Measurements from ENCODE around the gene SPPL2B.

SPPL2B gene

DNA sequence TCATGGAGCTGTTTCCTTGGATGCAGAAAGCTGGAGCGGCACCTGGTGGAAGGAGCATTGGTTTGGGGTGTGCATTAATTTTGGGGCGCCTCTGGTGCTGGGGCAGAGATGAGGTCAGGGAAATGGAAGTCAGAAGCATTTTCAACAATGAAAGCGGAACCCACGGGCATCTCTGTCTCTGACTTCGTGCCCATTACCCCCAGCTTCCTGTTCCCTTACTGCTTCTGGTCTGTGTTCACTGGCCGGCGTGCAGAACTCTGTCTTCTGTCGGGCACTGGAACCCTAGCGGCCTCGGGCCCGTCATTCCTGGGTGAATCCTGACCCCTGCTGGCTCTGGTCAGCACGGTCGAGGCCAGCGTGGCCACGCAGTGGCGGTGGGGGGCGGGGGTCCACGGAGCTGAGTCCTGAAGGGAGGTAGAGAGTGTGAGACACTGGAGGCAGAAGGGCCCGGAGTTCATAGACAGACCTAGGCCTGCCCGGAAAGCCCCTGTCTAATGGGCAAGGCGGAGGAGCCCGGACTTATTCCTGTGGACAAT is 12.6 kb upstream of the SPPL2B start:
- Histone ChIP-seq H3K27me3 (ENCODE audit: control insufficient read depth in 1 of 2, insufficient read depth in 2 of 2, low read length in 2 of 2) (peaks cover 4 to 10% of the 10 kb centered on the region in 2 donors), H3K36me3 (ENCODE audit: control insufficient read depth in 2 of 2, insufficient read depth in 2 of 2, low read length in 2 of 2) (no peaks in the 10 kb centered on the region), H3K9ac (ENCODE audit: low read length in 2 of 2) (no peak overlapping the region), H3K9me3 (ENCODE audit: control insufficient read depth in 2 of 2, low read length in 2 of 2) (peaks cover 5 to 11% of the 10 kb centered on the region in 2 donors), H3K4me1 (ENCODE audit: control insufficient read depth, insufficient read depth, low read length) (no peaks in the 10 kb centered on the region), H3K27ac (ENCODE audit: low read length) (no peak overlapping the region), H3K4me3 (ENCODE audit: low read length in 2 of 2) (no peak overlapping the region)

DNA sequence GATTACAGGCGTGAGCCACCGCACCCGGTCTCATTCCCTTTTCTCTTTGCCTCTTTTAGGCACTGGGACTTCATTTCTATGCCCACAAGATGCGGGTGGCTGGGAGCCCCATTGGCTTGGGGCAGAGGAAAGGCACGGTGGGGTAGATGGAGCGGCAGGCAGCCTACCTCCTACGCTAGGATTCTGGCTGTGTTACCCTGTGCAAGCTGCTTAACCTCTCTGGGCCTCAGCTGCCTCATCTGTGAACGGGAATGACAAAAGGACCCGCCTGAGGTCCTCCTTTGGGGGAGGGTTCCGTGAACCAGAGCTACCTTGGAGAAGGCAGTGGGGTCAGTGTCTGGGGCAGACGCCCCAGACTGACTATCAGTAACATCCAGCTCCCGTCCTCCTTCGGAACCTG is 11.2 kb upstream of the SPPL2B start:
- Histone ChIP-seq H3K4me3 (ENCODE audit: low read length in 2 of 2) (no peak overlapping the region), H3K27ac (ENCODE audit: low read length) (no peak overlapping the region), H3K4me1 (ENCODE audit: control insufficient read depth, insufficient read depth, low read length) (no peaks in the 10 kb centered on the region)

DNA sequence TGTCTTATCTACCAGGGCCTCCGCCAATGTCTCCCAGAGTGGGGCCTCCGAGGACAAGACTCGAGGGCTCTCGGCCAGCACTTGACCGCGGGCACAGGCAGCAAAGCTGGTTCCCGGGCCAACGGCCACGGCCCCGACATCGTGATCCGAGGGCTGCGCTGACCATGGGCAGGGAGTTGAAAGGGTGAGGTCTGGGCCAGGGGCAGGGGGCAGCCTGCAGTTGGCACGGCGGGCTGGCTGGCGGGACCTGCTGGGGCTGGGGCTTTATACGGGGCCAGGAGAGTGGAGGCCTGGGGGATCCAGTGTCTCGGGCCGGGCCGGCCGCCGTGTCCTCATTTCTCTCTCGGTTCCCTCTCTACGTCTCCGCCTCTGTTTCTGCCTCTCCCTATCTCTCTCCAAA is 10.7 kb upstream of the SPPL2B start:
- Histone ChIP-seq H3K36me3 (ENCODE audit: control insufficient read depth in 2 of 2, insufficient read depth in 2 of 2, low read length in 2 of 2) (no peaks in the 10 kb centered on the region), H3K27ac (ENCODE audit: low read length) (no peak overlapping the region), H3K9me3 (ENCODE audit: control insufficient read depth in 2 of 2, low read length in 2 of 2) (peaks cover 5 to 11% of the 10 kb centered on the region in 2 donors), H3K4me3 (ENCODE audit: low read length in 2 of 2) (no peak overlapping the region), H3K4me1 (ENCODE audit: control insufficient read depth, insufficient read depth, low read length) (no peaks in the 10 kb centered on the region), H3K27me3 (ENCODE audit: control insufficient read depth in 1 of 2, insufficient read depth in 2 of 2, low read length in 2 of 2) (peaks cover 4% of the 10 kb centered on the region in 2 donors), H3K9ac (ENCODE audit: low read length in 2 of 2) (no peak overlapping the region)

More for the DNA sequence above, 11.2 kb upstream of the SPPL2B start:
- H3K9ac ChIP-seq (ENCODE audit: low read length in 2 of 2) = no peak overlapping the region
- peaks cover 5 to 11% of the 10 kb centered on the region in 2 donors for H3K9me3 ChIP-seq (ENCODE audit: control insufficient read depth in 2 of 2, low read length in 2 of 2)
- H3K27me3 ChIP-seq (ENCODE audit: control insufficient read depth in 1 of 2, insufficient read depth in 2 of 2, low read length in 2 of 2) = peaks cover 4 to 8% of the 10 kb centered on the region in 2 donors
- no peaks in the 10 kb centered on the region for H3K36me3 ChIP-seq (ENCODE audit: control insufficient read depth in 2 of 2, insufficient read depth in 2 of 2, low read length in 2 of 2)

DNA sequence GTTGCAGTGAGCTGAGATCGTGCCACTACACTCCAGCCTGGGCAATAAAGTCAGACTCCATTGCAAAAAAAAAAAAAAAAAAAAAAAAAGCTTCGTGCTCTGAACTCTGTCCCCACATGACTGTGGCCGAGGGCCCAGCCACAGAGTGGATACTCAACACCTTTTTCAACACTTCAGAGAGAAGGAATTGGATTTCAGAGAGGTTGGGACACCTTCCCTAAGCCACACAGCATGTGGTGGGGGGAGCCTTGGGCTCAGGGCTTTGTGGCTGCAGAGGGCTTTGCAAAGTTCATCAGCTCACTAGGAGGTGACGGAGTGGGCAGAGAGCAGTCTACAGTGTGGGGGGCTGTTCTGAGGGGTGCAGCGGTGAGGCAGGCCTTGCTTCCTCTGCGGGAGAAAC is 9.6 kb upstream of the SPPL2B start:
- Histone ChIP-seq H3K27ac (ENCODE audit: low read length) (no peak overlapping the region), H3K9ac (ENCODE audit: low read length in 2 of 2) (no peak overlapping the region), H3K9me3 (ENCODE audit: control insufficient read depth in 2 of 2, low read length in 2 of 2) (peaks cover 5 to 11% of the 10 kb centered on the region in 2 donors), H3K4me3 (ENCODE audit: low read length in 2 of 2) (no peak overlapping the region), H3K27me3 (ENCODE audit: control insufficient read depth in 1 of 2, insufficient read depth in 2 of 2, low read length in 2 of 2) (no peaks in the 10 kb centered on the region), H3K36me3 (ENCODE audit: control insufficient read depth in 2 of 2, insufficient read depth in 2 of 2, low read length in 2 of 2) (peaks cover 0 to 2% of the 10 kb centered on the region in 2 donors), H3K4me1 (ENCODE audit: control insufficient read depth, insufficient read depth, low read length) (no peaks in the 10 kb centered on the region)

DNA sequence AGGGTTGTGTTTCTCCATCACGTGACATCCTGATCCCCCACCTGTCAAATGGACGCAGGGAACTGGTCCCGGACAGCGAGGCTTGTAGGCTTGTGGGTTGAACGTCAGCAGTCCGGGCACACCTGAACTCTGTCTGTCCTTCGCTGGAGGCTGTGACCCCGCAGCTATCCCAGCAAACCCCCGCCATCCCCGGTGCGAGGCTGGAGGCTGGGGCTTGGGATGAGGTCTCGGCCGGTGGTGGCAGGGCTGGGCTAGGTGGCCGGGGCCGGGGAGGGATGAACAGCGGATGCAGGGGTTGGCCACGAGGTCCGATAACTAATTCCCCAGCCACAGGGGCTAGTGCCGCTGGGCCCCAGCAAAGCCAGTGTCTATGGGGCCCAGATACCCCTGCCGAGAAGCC is 8.9 kb upstream of the SPPL2B start:
- no peak overlapping the region for H3K4me3 ChIP-seq (ENCODE audit: low read length in 2 of 2)
- peaks cover 1 to 6% of the 10 kb centered on the region in 2 donors for H3K36me3 ChIP-seq (ENCODE audit: control insufficient read depth in 2 of 2, insufficient read depth in 2 of 2, low read length in 2 of 2)
- H3K9me3 ChIP-seq (ENCODE audit: control insufficient read depth in 2 of 2, low read length in 2 of 2) = peaks cover 5 to 10% of the 10 kb centered on the region in 2 donors
- H3K27ac ChIP-seq (ENCODE audit: low read length) = no peak overlapping the region
- no peak overlapping the region for H3K9ac ChIP-seq (ENCODE audit: low read length in 2 of 2)
- no peaks in the 10 kb centered on the region for H3K4me1 ChIP-seq (ENCODE audit: control insufficient read depth, insufficient read depth, low read length)
- H3K27me3 ChIP-seq (ENCODE audit: control insufficient read depth in 1 of 2, insufficient read depth in 2 of 2, low read length in 2 of 2) = no peaks in the 10 kb centered on the region

DNA sequence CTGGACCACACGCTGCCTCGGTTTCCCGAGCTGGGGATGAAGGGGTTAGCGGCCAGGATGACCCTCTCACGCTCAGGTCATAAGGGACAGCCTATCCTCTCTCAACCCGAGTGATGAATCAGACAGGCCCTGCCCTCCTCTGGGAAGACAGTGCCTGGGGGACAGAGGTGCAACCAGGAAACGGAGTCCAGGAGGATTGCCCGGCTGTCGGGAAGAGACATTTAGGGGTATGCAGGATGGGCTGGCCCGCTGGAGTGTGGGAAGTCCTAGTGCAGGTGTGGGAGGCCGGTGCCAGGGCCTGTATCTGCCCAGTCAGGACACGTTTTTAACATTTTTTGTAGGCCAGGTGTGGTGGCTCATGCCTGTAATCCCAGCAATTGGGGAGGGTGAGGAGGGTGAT is 8.4 kb upstream of the SPPL2B start:
- H3K27me3 ChIP-seq (ENCODE audit: control insufficient read depth in 1 of 2, insufficient read depth in 2 of 2, low read length in 2 of 2) = no peaks in the 10 kb centered on the region
- H3K9ac ChIP-seq (ENCODE audit: low read length in 2 of 2) = no peak overlapping the region
- H3K36me3 ChIP-seq (ENCODE audit: control insufficient read depth in 2 of 2, insufficient read depth in 2 of 2, low read length in 2 of 2) = peaks cover 4 to 8% of the 10 kb centered on the region in 2 donors
- H3K4me3 ChIP-seq (ENCODE audit: low read length in 2 of 2) = no peak overlapping the region
- no peak overlapping the region for H3K27ac ChIP-seq (ENCODE audit: low read length)
- H3K9me3 ChIP-seq (ENCODE audit: control insufficient read depth in 2 of 2, low read length in 2 of 2) = peaks cover 2 to 5% of the 10 kb centered on the region in 2 donors
- H3K4me1 ChIP-seq (ENCODE audit: control insufficient read depth, insufficient read depth, low read length) = no peaks in the 10 kb centered on the region

DNA sequence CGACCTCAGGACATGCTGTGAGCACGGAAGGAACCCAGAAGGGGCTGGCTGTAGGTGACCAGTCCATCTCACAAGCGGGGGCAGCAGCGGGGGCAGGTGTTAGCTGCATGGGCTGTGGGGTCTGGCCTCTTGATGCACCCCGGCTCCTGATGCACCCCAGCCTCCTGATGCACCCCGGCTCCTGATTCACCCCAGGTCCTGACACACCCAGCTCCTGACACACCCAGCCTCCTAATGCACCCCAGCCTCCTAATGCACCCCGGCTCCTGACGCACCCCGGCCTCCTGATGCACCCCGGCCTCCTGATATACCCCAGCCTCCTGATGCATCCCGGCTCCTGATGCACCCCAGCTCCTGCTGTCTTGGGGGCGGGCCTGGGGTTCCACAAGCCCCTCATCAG is 7.5 kb upstream of the SPPL2B start:
- Histone ChIP-seq H3K4me1 (ENCODE audit: control insufficient read depth, insufficient read depth, low read length) (no peaks in the 10 kb centered on the region), H3K27ac (ENCODE audit: low read length) (no peak overlapping the region), H3K9me3 (ENCODE audit: control insufficient read depth in 2 of 2, low read length in 2 of 2) (no peaks in the 10 kb centered on the region), H3K27me3 (ENCODE audit: control insufficient read depth in 1 of 2, insufficient read depth in 2 of 2, low read length in 2 of 2) (no peaks in the 10 kb centered on the region), H3K9ac (ENCODE audit: low read length in 2 of 2) (no peak overlapping the region), H3K36me3 (ENCODE audit: control insufficient read depth in 2 of 2, insufficient read depth in 2 of 2, low read length in 2 of 2) (peaks cover 4 to 10% of the 10 kb centered on the region in 2 donors), H3K4me3 (ENCODE audit: low read length in 2 of 2) (no peak overlapping the region)

DNA sequence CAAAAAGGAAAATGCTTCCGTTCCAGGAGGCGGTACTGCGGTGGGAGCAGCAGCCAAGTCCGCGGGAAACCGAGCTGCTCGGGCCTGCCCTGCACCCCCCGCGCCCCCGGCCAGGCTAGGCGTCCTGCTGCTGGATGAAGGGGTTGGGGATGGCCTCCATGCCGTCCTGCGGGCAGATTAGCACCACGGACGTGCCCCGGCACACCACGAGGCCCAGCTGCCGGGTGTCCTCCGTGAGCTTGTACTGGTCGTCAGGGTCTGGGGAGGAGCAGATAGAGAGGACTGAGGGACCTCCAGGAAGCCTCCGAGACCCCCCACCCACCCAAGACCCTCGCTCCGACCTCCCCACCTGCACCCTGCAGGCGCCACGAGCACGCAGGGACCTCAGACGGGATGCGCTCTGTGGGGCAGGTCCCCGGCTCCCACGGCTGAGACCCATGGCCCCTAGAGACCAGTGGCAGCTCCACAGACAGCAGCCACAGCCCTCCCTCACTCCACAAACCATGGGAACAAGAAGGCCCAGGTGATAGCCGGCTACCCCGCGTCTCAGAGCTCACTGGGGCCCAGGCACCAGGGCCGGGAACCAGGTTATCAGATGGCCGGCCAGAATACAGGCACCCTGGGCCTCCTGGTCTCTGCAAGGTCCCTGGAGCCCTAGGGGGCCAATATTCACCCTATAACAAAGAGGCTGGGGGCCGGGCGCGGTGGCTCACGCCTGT is 6.8 kb upstream of the SPPL2B start:
- H3K4me1 ChIP-seq (ENCODE audit: control insufficient read depth, insufficient read depth, low read length) = peaks cover under 1% of the 10 kb centered on the region
- H3K9ac ChIP-seq (ENCODE audit: low read length in 2 of 2) = no peak overlapping the region
- no peaks in the 10 kb centered on the region for H3K27me3 ChIP-seq (ENCODE audit: control insufficient read depth in 1 of 2, insufficient read depth in 2 of 2, low read length in 2 of 2)
- no peak overlapping the region for H3K27ac ChIP-seq (ENCODE audit: low read length)
- H3K4me3 ChIP-seq (ENCODE audit: low read length in 2 of 2) = no peak overlapping the region
- no peaks in the 10 kb centered on the region for H3K9me3 ChIP-seq (ENCODE audit: control insufficient read depth in 2 of 2, low read length in 2 of 2)
- peaks cover 4 to 12% of the 10 kb centered on the region in 2 donors for H3K36me3 ChIP-seq (ENCODE audit: control insufficient read depth in 2 of 2, insufficient read depth in 2 of 2, low read length in 2 of 2)

DNA sequence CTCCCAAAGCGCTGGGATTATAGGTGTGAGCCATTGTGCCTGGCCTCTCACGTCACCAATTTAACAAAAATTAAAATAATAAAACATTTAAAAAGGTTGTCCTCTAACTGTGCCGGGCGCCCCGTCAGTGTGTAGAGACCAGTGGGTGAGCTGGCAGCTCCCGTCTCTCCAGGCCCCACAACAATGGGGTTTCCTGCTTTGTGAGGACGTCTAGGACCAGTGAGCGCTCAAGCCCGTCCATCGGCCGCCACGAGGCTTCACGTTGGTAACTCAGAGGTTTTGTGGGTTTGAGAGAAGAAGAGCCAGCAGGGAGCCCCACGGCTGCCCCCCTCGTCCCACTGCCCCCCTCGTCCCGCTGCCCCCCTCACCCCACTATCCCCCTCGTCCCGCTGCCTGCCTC is 4.8 kb upstream of the SPPL2B start:
- Histone ChIP-seq H3K27ac (ENCODE audit: low read length) (no peak overlapping the region), H3K4me1 (ENCODE audit: control insufficient read depth, insufficient read depth, low read length) (peaks cover 12% of the 10 kb centered on the region)

DNA sequence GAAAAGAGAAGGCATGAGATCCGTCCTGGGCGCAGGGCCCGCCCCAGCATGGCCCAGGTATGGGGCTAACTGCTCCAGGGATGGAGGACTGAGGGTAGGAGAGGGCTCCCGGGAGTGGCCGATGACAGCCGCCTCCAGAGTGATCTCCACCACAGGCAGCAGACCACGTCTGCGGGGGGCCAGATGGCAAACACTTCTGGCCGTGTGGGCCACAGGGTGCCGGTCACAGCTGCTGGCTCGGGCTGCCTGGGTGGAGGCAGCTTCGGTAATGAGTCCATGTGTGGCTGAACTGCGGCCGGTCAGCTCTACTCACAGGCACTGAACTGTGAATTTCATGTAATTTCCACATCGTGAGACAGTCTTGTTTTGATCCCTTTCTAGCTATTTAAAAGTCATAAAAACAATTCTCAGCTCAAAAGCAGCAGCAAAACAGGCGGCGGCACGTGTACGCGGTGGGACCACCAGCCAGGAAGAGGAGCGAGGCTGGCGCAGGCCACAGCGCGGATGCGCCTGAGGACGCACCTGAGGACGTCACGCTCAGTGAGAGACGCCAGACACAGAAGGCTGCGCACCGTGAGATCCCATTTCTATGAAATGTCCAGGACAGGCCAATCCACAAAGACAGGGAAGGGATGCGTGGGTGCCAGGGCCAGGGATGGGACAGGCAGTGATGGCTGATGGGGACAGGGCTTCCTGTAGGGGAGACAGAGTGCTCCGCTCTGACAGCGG is 4.1 kb upstream of the SPPL2B start:
- no peak overlapping the region for H3K9ac ChIP-seq (ENCODE audit: low read length in 2 of 2)

More for the DNA sequence above, 4.8 kb upstream of the SPPL2B start:
- Histone ChIP-seq H3K27me3 (ENCODE audit: control insufficient read depth in 1 of 2, insufficient read depth in 2 of 2, low read length in 2 of 2) (no peaks in the 10 kb centered on the region), H3K4me3 (ENCODE audit: low read length in 2 of 2) (no peak overlapping the region), H3K36me3 (ENCODE audit: control insufficient read depth in 2 of 2, insufficient read depth in 2 of 2, low read length in 2 of 2) (peaks cover 4 to 13% of the 10 kb centered on the region in 2 donors), H3K9ac (ENCODE audit: low read length in 2 of 2) (no peak overlapping the region), H3K9me3 (ENCODE audit: control insufficient read depth in 2 of 2, low read length in 2 of 2) (no peaks in the 10 kb centered on the region)

More for the DNA sequence above, 4.1 kb upstream of the SPPL2B start:
- peaks cover 4 to 13% of the 10 kb centered on the region in 2 donors for H3K36me3 ChIP-seq (ENCODE audit: control insufficient read depth in 2 of 2, insufficient read depth in 2 of 2, low read length in 2 of 2)
- peaks cover 18% of the 10 kb centered on the region for H3K4me1 ChIP-seq (ENCODE audit: control insufficient read depth, insufficient read depth, low read length)
- no peak overlapping the region for H3K27ac ChIP-seq (ENCODE audit: low read length)
- H3K27me3 ChIP-seq (ENCODE audit: control insufficient read depth in 1 of 2, insufficient read depth in 2 of 2, low read length in 2 of 2) = no peaks in the 10 kb centered on the region
- no peaks in the 10 kb centered on the region for H3K9me3 ChIP-seq (ENCODE audit: control insufficient read depth in 2 of 2, low read length in 2 of 2)
- no peak overlapping the region for H3K4me3 ChIP-seq (ENCODE audit: low read length in 2 of 2)
